A549 treated with Mapracorat at 1 μM for 4 hours (cell line): ENCODE results near the gene VPS26A. TPM values are rescaled to one million over a fixed set of nuclear protein-coding genes. Genes with fewer than 3 reads are reported as not detected.

ENCODE experiments used
- total RNA-seq: library from RNA; stranded (reverse); fragments of 200-300 nt; extraction: Qiagen RNA extraction; gene quantifications from 5 replicates; pipeline ENCODE4 v1.2.3, GENCODE V29; 2022

The VPS26A gene
- 47.7 to 66.3 TPM (median 51.3 TPM) in 5 replicates for total RNA-seq

GRCh38 chr10:69123747-69124562, at the start of gene VPS26A:
Gene VPS26A, plus strand, starts transcription at chr10:69124178. Its CDS starts 100 bp downstream, at chr10:69124278.

GRCh38 chr10:69087590-69088470, 36.1 kb upstream of the VPS26A start, which contains the start of gene SRGN:
Gene SRGN, plus strand, starts transcription at chr10:69088103. Its CDS starts 55 bp downstream, at chr10:69088158.

GRCh38 chr10:69179743-69180524, 56.0 kb downstream of the VPS26A start, which contains the start of gene SUPV3L1:
Gene SUPV3L1, plus strand, starts transcription at chr10:69180234. Its CDS starts 58 bp downstream, at chr10:69180292.

GRCh38 chr10:69220041-69220451, 96.1 kb downstream of the VPS26A start, which contains the start of gene HKDC1:
Gene HKDC1, plus strand, starts transcription at chr10:69220332. Its CDS starts 104 bp downstream, at chr10:69220436.

Other genes with a start within 250 kb of the VPS26A start
- gene DDX50, start 222.9 kb upstream of the VPS26A start, total RNA-seq: 30.5 to 38.0 TPM (median 36.0 TPM) in 5 replicates
- 116 to 145 TPM (median 129 TPM) in 5 replicates for gene DDX21, start 168.0 kb upstream of the VPS26A start, total RNA-seq
- 38.4 to 45.4 TPM (median 44.7 TPM) in 5 replicates for gene KIFBP, start 135.4 kb upstream of the VPS26A start, total RNA-seq
- gene SRGN, start 36.1 kb upstream of the VPS26A start, total RNA-seq: 75.6 to 114 TPM (median 79.1 TPM) in 5 replicates
- 28.8 to 33.7 TPM (median 32.1 TPM) in 5 replicates for gene SUPV3L1, start 56.1 kb downstream of the VPS26A start, total RNA-seq
- gene HKDC1, start 96.2 kb downstream of the VPS26A start, total RNA-seq: 8.7 to 13.7 TPM (median 10.3 TPM) in 5 replicates
- gene HK1, start 154.3 kb downstream of the VPS26A start, total RNA-seq: 37.9 to 41.4 TPM (median 39.6 TPM) in 5 replicates